ENCODE data around the gene DCAKD.

- TF ChIP-seq CTCF (IDR thresholded peaks at IDR 0.05) (peak in 4 of 5 experiments; percentile 65 to 90 (median 87)), POLR2A (IDR thresholded peaks at IDR 0.05) (peak; percentile 33)
These were observed 29.7 kb downstream of the DCAKD start for GRCh38 chr17:45021607-45022287.
